ENCODE results near the gene SLC43A2. TPM values are rescaled to one million over a fixed set of nuclear protein-coding genes. Genes with fewer than 3 reads are reported as not detected.

SLC43A2 gene
- total RNA-seq, 1 experiment from 2014 or later, result 3.9 TPM

GRCh38 chr17:1607971-1608320 lies 20.7 kb downstream of the SLC43A2 start:
- DNase-seq, result no peak
- Histone ChIP-seq H3K4me3 (no peak overlapping the region), H3K9me3 (no peaks in the 10 kb centered on the region), H3K27me3 (no peaks in the 10 kb centered on the region), H3K36me3 (no peaks in the 10 kb centered on the region)

- no peaks in the 10 kb centered on the region for H3K27me3 ChIP-seq
- H3K36me3 ChIP-seq, result no peaks in the 10 kb centered on the region
- H3K9me3 ChIP-seq, result no peaks in the 10 kb centered on the region
- H3K4me3 ChIP-seq, result no peak overlapping the region
- no peak for DNase-seq
Observed at GRCh38 chr17:1606352-1606985, 22.2 kb downstream of the SLC43A2 start.

- DNase-seq, result no peak
- Histone ChIP-seq H3K36me3 (no peaks in the 10 kb centered on the region), H3K9me3 (no peaks in the 10 kb centered on the region), H3K4me3 (no peak overlapping the region), H3K27me3 (no peaks in the 10 kb centered on the region)
Observed at GRCh38 chr17:1605681-1606351, 22.8 kb downstream of the SLC43A2 start.

GRCh38 chr17:1604831-1605528 lies 23.7 kb downstream of the SLC43A2 start:
- no peaks in the 10 kb centered on the region for H3K27me3 ChIP-seq
- H3K9me3 ChIP-seq, result no peaks in the 10 kb centered on the region
- no peak overlapping the region for H3K4me3 ChIP-seq
- H3K36me3 ChIP-seq, result no peaks in the 10 kb centered on the region
- no peak for DNase-seq

- H3K9me3 ChIP-seq, result no peaks in the 10 kb centered on the region
- no peaks in the 10 kb centered on the region for H3K36me3 ChIP-seq
- H3K4me3 ChIP-seq, result no peak overlapping the region
- no peaks in the 10 kb centered on the region for H3K27me3 ChIP-seq
- no peak for DNase-seq
Observed at GRCh38 chr17:1601571-1601970, 27.1 kb downstream of the SLC43A2 start.

- Histone ChIP-seq H3K9me3 (no peaks in the 10 kb centered on the region), H3K4me3 (no peak overlapping the region), H3K36me3 (no peaks in the 10 kb centered on the region), H3K27me3 (no peaks in the 10 kb centered on the region)
- DNase-seq, result no peak
Observed at GRCh38 chr17:1598399-1599095, 30.1 kb downstream of the SLC43A2 start.

- H3K9me3 ChIP-seq, result no peaks in the 10 kb centered on the region
- H3K27me3 ChIP-seq, result no peaks in the 10 kb centered on the region
- no peak for DNase-seq
- H3K4me3 ChIP-seq, result no peak overlapping the region
- no peaks in the 10 kb centered on the region for H3K36me3 ChIP-seq
Observed at GRCh38 chr17:1597861-1598342, 30.7 kb downstream of the SLC43A2 start.

GRCh38 chr17:1593630-1593931 lies 35.1 kb downstream of the SLC43A2 start:
- H3K27me3 ChIP-seq, result no peaks in the 10 kb centered on the region
- no peak for DNase-seq

GRCh38 chr17:1592751-1593629 lies 35.6 kb downstream of the SLC43A2 start:
- DNase-seq, result no peak
- no peaks in the 10 kb centered on the region for H3K27me3 ChIP-seq
- H3K4me3 ChIP-seq, result no peak overlapping the region
- H3K36me3 ChIP-seq, result no peaks in the 10 kb centered on the region
- H3K9me3 ChIP-seq, result no peaks in the 10 kb centered on the region

More at GRCh38 chr17:1593630-1593931, 35.1 kb downstream of the SLC43A2 start:
- no peaks in the 10 kb centered on the region for H3K9me3 ChIP-seq
- H3K36me3 ChIP-seq, result no peaks in the 10 kb centered on the region
- no peak overlapping the region for H3K4me3 ChIP-seq

GRCh38 chr17:1591474-1592090 lies 37.1 kb downstream of the SLC43A2 start:
- H3K27me3 ChIP-seq, result no peaks in the 10 kb centered on the region
- no peaks in the 10 kb centered on the region for H3K9me3 ChIP-seq
- no peak overlapping the region for H3K4me3 ChIP-seq
- H3K36me3 ChIP-seq, result no peaks in the 10 kb centered on the region
- DNase-seq, result no peak

- Histone ChIP-seq H3K27me3 (no peaks in the 10 kb centered on the region), H3K36me3 (no peaks in the 10 kb centered on the region), H3K9me3 (no peaks in the 10 kb centered on the region), H3K4me3 (no peak overlapping the region)
- no peak for DNase-seq
Observed at GRCh38 chr17:1590747-1591473, 37.7 kb downstream of the SLC43A2 start.

GRCh38 chr17:1590029-1590746 lies 38.4 kb downstream of the SLC43A2 start:
- DNase-seq, result peak; percentile 83
- Histone ChIP-seq H3K9me3 (no peaks in the 10 kb centered on the region), H3K36me3 (no peaks in the 10 kb centered on the region), H3K4me3 (no peak overlapping the region), H3K27me3 (no peaks in the 10 kb centered on the region)

GRCh38 chr17:1588821-1589585 lies 39.6 kb downstream of the SLC43A2 start:
- Histone ChIP-seq H3K9me3 (no peaks in the 10 kb centered on the region), H3K27me3 (no peaks in the 10 kb centered on the region), H3K4me3 (no peak overlapping the region), H3K36me3 (no peaks in the 10 kb centered on the region)
- no peak for DNase-seq

- DNase-seq, result no peak
- H3K27me3 ChIP-seq, result no peaks in the 10 kb centered on the region
- H3K36me3 ChIP-seq, result no peaks in the 10 kb centered on the region
- no peaks in the 10 kb centered on the region for H3K9me3 ChIP-seq
- H3K4me3 ChIP-seq, result no peak overlapping the region
Observed at GRCh38 chr17:1584167-1584566, 44.5 kb downstream of the SLC43A2 start.
